ENCODE data around the gene RARB.

The RARB gene

DNA sequence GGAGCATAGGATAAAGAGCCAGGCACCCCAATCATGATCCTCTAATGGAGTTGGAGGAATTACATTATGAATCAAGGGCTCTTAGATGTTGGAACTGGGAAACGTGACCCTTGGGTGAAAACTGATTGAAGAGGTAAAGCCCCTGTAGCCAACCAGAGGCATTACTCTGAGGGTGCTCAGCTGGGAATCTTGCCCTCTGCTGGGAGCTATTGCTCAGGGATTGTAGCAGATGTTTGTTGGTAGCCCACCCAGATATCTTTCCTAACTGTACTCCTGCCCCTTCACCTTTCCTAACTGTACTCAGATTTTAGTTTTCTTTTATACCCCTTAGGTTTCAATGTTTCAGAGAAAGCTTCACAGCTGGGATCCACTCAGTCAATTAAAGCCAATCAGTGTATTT is 74.2 kb downstream of the RARB start:
- in situ Hi-C loops (cut with MboI; ENCODE audit: low sequenced_read_pairs), result no loop called here

DNA sequence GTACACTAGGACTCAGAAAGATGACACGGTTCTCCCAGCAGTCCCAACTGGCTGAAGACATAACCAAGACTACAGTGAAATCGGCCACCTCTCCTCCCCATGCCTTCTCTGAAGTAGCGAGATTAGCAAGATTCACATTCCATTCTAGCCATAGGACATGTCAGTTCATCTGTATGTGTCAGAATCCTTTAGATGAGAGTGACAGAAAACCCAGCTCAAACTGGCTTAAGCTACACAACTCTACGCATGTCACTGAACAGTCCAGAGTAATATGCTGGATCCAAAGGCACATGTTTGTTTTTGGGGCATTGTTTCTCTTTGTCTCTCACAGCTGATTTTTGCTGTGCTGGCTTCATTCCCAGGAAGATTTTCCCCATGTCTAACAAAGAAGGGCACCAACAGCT is 75.8 kb downstream of the RARB start:
- in situ Hi-C loops (cut with MboI; ENCODE audit: low sequenced_read_pairs), result no loop called here

DNA sequence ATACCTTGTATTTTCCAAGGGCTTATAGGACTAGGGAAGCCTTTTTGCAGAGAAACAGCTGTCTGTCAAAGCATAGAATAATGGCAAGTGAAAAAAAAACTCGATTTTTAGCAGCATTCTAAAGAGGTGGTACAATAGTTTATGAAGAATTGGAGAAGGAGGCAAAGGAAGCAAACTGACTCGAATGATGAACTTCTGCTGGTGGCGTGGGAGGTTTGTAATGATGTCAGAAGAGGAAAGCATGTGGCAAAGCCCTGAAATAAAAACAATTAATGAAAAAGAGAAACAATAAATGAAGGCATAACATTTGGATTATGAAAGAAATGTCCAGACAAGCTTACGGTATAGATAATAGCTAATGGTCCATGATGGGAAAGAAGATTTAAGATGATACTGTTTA is 77.5 kb downstream of the RARB start:
- in situ Hi-C loops (cut with MboI; ENCODE audit: low sequenced_read_pairs), result no loop called here

DNA sequence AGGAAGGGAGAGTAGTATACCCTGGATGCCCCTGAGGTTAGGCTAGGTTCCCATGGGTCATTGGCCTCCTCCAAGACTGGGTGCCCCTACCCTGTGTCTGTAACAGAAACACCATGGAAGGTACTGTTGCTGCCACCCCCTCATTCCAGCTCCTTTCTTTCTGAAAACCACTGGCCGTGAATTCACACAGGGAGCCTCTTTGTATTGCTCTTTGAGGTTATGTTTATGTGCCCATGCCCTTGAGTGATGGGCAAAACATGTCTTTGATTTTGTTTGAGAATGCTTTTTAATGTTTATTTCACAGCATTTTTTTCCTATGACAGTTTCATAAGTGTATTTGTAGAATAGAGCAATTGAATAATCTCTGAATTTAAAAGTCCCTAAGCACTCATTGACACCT is 79.7 kb downstream of the RARB start:
- in situ Hi-C loops (cut with MboI; ENCODE audit: low sequenced_read_pairs), result no loop called here

DNA sequence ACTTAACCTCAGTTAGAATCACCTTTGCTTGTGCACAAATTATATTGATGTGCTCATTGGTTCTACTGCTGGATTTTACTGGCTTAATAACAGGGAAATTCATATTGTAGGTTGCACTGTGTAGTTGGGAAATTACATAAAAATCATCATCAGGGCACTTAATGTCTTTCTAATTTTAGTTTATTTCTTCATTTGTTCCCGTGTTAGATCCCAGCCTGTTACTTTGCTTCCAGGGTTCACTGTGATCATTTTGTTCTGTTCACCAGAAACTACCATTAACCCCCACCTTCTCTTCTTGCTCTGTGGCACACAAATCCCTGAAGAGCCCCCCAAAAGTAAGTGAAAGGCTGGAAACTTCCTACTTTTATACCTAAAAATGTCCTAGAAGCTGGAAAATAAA is 80.4 kb downstream of the RARB start:
- in situ Hi-C loops (cut with MboI; ENCODE audit: low sequenced_read_pairs), result no loop called here

DNA sequence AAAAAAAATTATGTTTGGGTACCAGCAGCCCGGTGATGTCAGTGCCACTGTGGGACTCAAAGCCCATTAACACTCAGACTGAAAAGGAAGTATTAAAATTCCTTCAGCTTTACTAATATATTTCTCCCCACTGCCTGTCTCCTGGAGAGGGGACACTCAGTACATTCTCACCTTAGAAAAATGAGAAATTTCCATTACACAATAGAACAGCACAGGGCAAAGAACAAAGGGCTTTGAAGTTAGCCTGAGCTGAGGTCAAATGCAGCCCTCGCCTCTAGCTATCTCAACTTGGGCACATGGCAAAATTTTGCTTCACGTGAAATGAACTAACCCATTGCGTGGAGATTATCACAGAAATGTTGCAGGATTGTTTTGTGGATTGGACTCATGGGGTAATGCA is 80.8 kb downstream of the RARB start:
- in situ Hi-C loops (cut with MboI; ENCODE audit: low sequenced_read_pairs), result no loop called here

DNA sequence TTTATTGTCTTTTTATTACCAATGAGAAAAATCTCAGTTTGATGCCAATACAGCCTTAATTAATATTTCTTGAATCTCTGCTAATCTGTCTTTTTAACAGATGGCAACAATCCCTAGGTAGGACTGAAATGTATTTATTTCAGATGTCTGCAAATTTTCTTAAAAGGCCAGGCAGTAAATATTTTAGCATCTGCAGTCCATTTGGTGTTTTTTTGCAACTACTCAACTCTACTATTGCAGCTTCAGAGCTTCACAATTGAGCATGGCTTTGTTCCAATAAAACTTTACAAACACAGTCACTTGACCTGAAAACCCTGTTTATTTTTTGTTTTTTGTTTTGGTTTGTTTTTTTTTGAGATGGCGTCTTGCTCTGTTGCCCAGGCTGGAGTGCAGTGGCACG is 82.7 kb downstream of the RARB start:
- in situ Hi-C loops (cut with MboI; ENCODE audit: low sequenced_read_pairs), result no loop called here

DNA sequence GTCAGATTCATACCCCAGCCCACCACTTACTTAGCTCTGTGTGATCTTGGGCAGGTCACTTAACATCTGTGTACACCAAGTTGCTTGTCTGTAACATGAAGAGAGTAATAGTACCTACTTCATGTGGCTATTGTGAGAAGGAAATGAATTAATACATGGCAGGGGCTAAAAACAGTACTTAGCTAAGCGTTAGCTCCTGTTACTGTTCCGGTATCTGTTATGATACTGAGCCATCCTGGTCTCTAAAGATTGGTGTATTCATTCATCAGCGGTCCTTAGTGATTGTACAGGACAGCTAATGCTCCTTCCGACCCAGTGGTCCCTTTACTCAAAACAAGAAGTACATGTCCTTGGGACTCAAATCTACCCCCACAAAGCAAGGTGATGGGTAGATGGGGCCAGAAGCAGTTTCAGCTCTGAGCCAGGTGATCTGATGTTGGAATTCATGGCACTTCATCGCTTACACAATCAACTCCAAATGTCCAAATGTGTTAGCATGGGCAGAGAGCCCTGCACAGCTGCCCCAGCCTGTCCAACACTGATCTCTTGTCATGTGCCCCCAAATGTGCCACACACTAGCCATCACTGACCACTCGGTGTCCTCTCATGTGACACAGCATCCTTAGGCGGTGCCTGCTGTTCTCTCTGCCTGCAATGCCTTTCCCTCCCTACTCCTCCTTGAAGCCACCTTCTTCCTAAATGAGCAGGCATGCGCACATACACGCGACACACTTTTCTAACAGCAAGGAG is 84.1 kb downstream of the RARB start:
- in situ Hi-C loops (cut with MboI; ENCODE audit: low sequenced_read_pairs), result no loop called here

DNA sequence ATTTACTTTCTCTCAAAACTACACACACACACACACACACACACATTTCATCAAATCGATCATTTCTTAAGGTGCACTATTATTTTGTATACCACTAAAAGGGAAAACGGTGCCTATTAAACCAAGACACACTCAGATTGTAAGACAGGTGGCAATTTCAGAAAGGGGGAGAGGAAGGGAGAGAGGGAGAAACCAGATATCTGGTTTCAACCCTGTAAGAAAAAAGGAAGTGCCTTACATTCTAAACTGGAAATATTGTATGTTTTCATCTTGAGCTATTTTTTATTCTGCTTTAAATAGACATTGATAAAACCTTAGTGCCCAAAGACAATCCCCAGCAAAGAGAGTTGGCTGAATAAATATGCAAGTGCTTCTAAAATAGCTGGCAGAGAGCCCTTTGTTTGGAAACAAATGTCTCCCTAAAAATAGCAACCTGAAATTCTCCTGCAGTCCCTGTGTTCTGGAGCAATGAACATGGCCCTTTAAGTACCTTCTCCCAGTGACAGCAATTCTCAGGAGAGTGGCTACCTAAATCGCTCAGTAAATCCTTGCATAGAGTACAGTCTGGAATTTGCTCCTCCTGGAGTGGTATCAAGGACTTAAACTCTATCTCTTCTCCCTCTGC is 85.7 kb downstream of the RARB start:
- in situ Hi-C loops (cut with MboI; ENCODE audit: low sequenced_read_pairs), result no loop called here

DNA sequence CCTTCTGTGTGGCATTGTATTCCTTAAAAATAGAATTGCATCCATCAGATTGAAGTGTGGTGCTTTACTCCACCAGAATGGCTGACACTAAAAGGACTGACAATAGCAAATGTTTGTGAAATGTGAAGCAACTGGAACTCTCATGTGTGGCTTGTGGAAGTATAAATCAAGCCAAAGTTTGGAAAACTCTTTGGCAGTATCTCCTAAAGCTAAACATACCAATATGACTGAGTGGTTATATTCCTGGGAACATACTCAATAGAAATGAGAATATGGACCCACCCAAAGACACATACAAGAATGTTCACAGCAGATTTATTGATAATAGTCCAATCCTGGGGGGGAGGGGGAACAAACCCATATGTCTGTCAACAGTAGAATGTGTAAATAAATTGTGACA is 87.1 kb downstream of the RARB start:
- in situ Hi-C loops (cut with MboI; ENCODE audit: low sequenced_read_pairs), result no loop called here

DNA sequence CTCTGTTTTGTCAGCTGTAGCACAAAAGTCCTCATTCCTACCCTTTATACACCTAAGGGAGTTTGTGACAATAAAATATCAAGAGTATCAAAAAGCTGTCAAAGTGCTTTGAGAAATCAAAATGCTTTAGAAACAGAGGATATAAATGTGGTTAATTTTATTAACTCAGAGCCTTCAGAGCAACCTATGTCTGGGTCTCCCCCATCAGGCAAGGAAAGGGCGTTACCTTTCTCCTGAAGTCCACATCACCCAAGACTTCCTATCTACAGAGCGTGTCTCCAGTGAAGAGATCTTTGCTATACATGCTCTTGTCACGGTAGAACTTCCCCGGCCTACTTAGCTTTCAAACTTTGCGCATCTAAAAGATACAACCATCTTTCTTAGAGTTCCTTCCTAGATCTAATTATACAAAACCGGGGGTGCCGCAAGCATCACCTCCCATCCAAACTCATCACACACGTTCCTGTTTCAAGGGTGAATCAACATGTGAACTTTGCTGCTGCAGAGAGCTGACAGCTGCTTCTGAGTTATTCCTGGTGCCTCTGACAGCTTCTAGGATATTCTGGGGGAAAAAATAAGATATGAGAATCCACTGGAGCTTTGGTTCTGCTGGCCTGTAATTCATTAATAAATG is 93.0 kb downstream of the RARB start:
- in situ Hi-C loops (cut with MboI; ENCODE audit: low sequenced_read_pairs), result no loop called here

DNA sequence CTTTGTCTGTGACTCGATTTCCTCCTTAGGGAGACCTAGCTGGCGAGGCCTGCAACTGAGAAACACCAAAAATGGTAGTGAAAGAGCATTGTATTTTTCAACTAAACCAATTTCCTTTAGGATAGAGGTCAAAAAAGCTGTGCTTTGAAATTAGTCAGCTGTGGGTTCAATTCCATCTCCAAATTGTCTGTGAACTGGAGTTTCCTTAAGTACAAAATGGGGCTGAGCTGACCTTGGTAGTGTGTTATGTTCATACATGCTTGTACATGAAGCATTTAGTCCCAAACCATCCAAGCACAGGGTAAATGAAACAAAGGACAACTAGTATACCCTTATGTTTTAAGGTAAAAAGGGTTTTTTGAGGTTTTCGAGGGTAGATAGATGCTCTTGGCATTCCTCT is 99.3 kb downstream of the RARB start:
- in situ Hi-C loops (cut with MboI; ENCODE audit: low sequenced_read_pairs), result no loop called here

DNA sequence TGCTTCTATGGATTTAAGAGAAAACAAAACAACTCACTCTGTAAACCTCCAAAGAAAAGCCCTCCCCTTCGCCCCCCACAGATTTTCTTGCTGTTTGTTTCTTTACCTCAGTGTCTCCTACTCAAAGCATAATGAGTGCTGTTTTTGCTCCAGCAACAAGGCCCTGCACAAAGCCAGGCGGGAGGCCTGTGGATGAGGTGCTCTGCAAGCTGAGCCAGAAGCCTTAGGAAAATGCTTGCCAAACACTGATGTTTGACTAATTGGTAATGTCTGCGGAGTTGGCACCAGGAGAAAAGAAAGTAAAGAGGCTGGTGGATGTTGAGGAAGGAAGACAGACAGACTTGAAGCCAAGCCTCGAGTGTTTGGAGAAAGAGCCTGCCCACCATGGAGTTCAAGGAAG is 99.7 kb downstream of the RARB start:
- in situ Hi-C loops (cut with MboI; ENCODE audit: low sequenced_read_pairs), result no loop called here

DNA sequence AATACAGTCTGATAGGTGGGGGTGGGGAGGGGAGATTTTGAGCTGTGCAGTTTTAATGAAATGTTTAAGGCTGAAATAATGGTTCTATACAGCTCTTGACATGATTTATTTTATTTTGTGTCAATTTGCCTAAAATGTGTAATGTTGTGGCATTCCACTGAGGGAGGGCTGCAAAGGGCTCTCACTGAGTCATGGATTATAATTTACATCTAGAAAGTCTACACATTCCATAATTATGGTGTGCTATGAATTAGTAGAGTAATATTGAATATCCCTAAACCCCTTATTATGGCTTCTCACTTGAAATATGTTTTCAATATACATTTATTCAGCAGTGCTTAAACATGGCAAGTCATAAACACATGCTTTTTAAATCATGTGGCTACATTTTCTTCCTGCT is 103.9 kb downstream of the RARB start:
- in situ Hi-C loops (cut with MboI; ENCODE audit: low sequenced_read_pairs), result no loop called here

DNA sequence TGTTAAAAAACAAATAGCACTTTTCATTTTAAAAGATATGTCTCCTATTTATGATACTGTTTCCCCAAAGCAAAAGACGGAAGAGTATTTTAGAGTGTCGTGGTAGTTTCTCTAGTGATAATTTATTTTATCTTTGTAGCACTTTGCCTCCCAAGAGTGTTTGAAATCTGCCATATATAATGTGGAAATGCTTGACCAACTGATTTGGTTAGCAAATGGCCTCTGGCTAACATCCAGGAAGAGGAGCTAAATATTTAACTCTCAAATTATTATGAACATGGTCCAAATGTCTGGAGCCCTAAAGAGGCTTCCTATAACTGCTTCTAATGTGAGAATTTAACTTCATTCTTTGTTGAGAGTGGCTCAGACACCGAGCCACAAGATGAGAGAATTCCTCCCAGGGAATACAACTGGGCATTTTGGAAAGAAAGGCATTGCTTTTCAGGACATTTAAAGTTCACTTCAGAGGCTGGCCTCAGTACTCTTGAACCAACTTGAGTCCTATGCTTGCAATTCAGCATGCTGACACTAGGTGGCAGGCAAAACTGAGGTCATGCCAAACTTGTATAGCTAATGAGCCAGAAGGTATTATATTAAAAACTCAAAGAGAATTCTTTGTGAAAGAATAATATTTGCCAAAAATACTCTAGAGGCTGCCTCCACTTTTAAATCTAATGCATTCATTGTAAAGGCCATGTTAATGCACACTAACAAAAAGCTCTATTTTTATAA is 104.5 kb downstream of the RARB start:
- in situ Hi-C loops (cut with MboI; ENCODE audit: low sequenced_read_pairs), result no loop called here

DNA sequence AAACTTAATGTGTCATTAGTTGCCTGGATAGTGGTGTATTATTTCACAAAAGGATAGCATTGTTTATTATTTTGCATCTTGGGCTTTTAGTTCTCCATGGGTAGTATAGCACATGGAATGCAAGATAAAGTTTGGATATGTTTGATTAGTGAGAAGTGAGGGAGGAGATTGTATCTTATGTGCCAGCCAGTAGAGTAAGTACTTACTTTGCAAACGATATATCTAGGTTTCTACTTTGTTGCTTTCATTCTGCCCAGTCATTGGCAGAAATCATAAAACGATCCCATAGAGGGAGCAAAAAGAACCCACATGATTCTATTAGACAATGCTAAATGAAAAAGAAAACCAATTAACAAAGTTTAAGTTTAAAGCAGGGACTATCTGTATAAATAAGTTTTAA is 105.3 kb downstream of the RARB start:
- in situ Hi-C loops (cut with MboI; ENCODE audit: low sequenced_read_pairs), result no loop called here

DNA sequence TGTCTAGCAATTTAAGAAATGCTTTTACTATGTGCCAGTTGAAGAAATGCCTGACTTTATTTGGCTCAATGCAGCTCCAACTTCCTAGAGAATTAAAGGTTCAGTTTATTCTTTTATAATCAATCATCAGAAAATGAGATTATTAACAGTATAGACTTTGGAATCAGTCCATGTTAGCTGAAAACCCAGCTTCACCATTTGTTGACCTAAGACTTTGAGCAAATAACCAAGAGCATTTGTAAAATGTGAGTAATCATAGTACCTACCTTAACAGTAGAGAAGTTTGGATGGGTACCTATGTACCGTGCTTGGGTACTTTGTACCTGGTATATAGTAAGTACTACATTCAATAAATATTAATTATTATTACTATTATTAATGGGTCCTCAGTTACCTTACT is 105.9 kb downstream of the RARB start:
- in situ Hi-C loops (cut with MboI; ENCODE audit: low sequenced_read_pairs), result no loop called here

DNA sequence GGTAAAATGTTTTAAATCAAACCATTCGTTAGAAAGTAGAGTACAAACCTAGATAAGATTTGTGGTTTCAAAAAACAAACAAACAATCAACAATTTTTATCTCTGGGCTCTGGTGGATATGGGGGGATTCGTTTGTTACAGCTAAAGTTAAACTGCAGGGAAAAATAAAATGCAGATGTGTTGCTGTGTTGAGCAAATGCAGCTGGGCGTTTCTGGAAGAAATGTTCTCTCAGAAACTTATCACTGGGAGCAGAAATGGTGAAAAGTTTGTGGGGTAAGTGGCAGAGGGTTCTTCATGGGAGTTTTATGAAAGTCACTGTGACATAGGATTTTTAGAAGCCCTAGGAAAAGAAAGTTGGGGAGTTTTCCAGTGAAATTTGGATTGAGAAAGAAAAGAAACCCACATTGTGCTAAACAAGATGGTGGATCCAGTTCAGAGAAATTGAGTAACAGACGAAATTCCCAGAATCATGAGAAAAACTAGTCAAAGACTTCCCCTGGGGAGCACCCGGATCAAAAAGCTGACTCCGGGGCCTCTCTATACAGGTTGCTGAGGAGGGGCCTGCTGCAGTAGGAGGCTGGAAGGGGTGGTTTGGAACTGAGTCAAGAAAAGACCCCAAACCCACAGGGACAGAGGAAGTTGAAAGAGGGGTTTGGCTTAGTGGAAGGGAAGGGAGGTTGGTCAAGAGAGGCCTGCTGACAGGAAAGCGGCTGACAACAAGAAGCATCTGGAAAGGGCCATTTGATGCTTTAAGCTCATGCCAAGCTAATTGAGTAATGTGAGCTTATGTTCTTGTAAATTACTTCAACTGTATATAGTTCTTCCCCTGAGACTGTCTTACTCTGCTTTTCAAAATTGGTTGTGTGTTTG is 108.7 kb downstream of the RARB start:
- in situ Hi-C loops (cut with MboI; ENCODE audit: low sequenced_read_pairs), result no loop called here

DNA sequence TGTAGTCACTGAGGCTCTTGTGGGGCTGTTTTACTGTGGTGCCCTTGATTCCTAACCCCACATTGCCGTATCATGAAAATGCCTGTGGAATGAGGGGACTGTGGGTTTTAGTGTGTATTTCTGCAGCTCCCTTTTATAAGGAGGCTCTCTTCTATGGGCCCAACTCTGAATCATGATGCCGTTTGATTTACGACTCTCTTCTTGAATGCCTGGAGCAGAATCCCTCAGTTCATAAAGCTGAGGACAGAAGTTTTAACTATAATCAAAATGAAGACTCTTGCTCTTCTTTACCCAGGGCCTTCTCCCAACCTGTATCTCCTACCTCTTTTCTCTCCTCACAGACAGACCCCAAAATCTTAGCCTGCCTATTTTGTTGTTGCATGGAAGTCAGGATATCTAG is 109.5 kb downstream of the RARB start:
- in situ Hi-C loops (cut with MboI; ENCODE audit: low sequenced_read_pairs), result no loop called here

DNA sequence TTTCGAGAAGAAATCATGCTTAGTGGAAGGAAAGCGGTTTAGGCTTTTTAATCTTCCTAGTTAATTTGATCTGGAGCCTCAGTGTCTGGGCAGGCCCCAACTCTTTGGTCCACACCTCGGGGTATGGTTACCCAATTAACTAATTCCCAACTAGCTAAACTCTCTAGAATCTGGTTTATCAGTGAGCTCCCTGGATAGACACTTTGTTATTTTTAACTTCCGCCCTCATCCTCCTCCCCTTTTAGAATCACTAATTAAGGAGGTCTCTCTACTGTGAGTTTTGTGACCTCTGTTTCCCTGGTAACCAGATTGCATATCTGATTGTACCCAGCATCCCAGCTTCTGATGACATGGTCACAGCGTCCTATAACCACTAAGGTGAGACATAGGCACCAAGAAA is 112.2 kb downstream of the RARB start:
- in situ Hi-C loops (cut with MboI; ENCODE audit: low sequenced_read_pairs), result no loop called here

DNA sequence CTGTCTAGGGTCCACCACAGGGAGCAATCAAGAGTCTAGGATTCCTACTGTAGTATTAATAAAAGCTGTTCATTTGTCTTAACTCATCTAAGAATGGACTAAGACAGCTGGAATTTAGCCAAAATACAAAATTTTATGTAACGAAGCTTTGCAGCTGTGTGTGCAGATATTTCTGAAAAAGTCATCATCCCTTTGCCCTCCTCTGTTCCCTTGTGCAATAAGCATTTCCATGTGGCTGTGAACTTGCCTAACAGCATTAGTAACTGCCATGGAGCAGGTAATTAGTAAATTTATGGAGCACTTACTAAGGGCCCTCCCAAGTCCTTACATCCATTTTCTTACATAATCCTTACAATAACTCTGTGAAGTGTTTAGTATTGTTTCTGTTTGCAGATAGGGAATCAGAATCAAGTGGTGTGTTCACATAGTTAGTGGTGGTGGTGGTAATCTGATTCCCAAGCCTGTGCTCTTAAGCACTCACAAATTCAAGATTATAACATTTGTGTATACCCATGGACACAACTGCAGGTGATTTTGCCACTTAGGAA is 114.5 kb downstream of the RARB start:
- in situ Hi-C loops (cut with MboI; ENCODE audit: low sequenced_read_pairs), result no loop called here

All from HL-60/S4 treated with phorbol 12-myristate 13-acetate at 8.2 ng/mL for 4 days and 3 days (cell line).